Activated CD4-positive, alpha-beta T cell treated with anti-CD3 and anti-CD28 coated beads for 36 hours (primary cell): ENCODE results near the gene TXNDC15. TPM values are rescaled to one million over a fixed set of nuclear protein-coding genes. Genes with fewer than 3 reads are reported as not detected.
"Not testable (repeated sequence)": the region's sequence is repeated elsewhere in the genome, so short reads cannot be mapped to it uniquely, and the experiment has no call there.

Experiments used
- ATAC-seq: fragments of 200-7000 bp; cut with Tn5 transposase; one replicate; pipeline ENCODE4 v1.10.0; 2021; ENCODE audit warnings: mild to moderate bottlenecking, moderate library complexity
- CTCF ChIA-PET: fragments of 350-600 bp; sonication (Branson Sonifier 250); formaldehyde crosslinking; loops from one replicate; lab custom pipeline; 2021; ENCODE audit warnings: antibody characterized with exemption; lab: Charles Lee
- POLR2A ChIA-PET: fragments of 350-600 bp; sonication (Branson Sonifier 250); formaldehyde crosslinking; loops from one replicate; lab custom pipeline; 2021; ENCODE audit warnings: antibody characterized with exemption, inconsistent platforms; lab: Charles Lee
- DNase-seq: peaks from one replicate; pipeline ENCODE4 v3.0.0-alpha.2; 2020
- H3K27ac Mint-ChIP-seq: one replicate; pipeline ENCODE4 v1.8.0; 2021; ENCODE audit warnings: mixed read lengths
- H3K27me3 Mint-ChIP-seq: one replicate; pipeline ENCODE4 v1.8.0; 2021; ENCODE audit warnings: mixed read lengths
- H3K36me3 Mint-ChIP-seq: one replicate; pipeline ENCODE4 v1.8.0; 2021; ENCODE audit warnings: low read depth, mixed read lengths
- H3K4me1 Mint-ChIP-seq: one replicate; pipeline ENCODE4 v1.8.0; 2021; ENCODE audit warnings: mixed read lengths
- H3K4me3 Mint-ChIP-seq: one replicate; pipeline ENCODE4 v1.8.0; 2021; ENCODE audit warnings: mild to moderate bottlenecking, moderate library complexity, mixed read lengths
- H3K9me3 Mint-ChIP-seq: one replicate; pipeline ENCODE4 v1.8.0; 2021; ENCODE audit warnings: low read depth, mixed read lengths
- intact Hi-C, 2 experiments: fragments of 100-400 bp; cut with DNase I in 1 of 2; cut with micrococcal nuclease in 1 of 2; formaldehyde crosslinking; loops; one replicate each; pipeline versions ENCODE4 v1.14.2 to v1.15.1; 2022 to 2024; cut with DNase I, micrococcal nuclease
- total RNA-seq, 2 experiments: library from RNA; stranded (reverse); gene quantifications; one replicate each; pipeline ENCODE4 v1.2.3, GENCODE V29; 2021

TXNDC15 gene
- total RNA-seq, 2 experiments from 2014 or later: 16.6 to 29.1 TPM

- ChIA-PET POLR2A (interaction anchor here (0.5 to 1.3 kb wide), 9 partner anchors 13 to 108 kb away, joined by 3 to 13 read pairs (median 4); partner anchors contain the start of genes CAMLG, DDX46, PCBD2 and TXNDC15), CTCF (interaction anchor here (1.0 to 3.5 kb wide), 8 partner anchors 9 to 108 kb away, joined by 3 to 12 read pairs (median 4); partner anchors contain the start of genes CAMLG and PCBD2)
- peak within 1 kb of the TSS; percentile 97 for H3K27ac Mint-ChIP-seq
Measured at GRCh38 chr5:134845852-134846640, 28.1 kb upstream of the TXNDC15 start, which contains the start of gene C5orf24. C5orf24 (plus strand) TSS chr5:134845968; CDS start chr5:134854901, 8,933 bp downstream.

GRCh38 chr5:134846641-134846960 is 27.6 kb upstream of the TXNDC15 start:
- CTCF ChIA-PET: interaction anchor here (1.0 kb wide), 2 partner anchors 8 to 58 kb away, joined by 3 to 6 read pairs; partner anchors contain the start of gene PCBD2
- H3K27me3 Mint-ChIP-seq: no peaks in the 10 kb centered on the region
- peak; percentile 56 for DNase-seq
- peak overlapping the region; percentile 95 for H3K4me3 Mint-ChIP-seq
- POLR2A ChIA-PET: interaction anchor here (1.0 kb wide), 1 partner anchor 58 kb away, joined by 5 read pairs; the partner anchor contains the start of gene PCBD2
- H3K27ac Mint-ChIP-seq: peak overlapping the region; percentile 90
- intact Hi-C loops: loop anchor here (2.0 to 5.0 kb wide), 4 partner anchors 88 to 619 kb away; partner anchors contain the start of genes DDX46 (in 1 of the 2), JADE2 (in 1 of the 2), PPP2CA (in 1 of the 2) and UBE2B (in 1 of the 2)
- ATAC-seq: peak; percentile 4
- peaks cover 35% of the 10 kb centered on the region for H3K4me1 Mint-ChIP-seq
- peaks cover 38% of the 10 kb centered on the region for H3K36me3 Mint-ChIP-seq
- no peaks in the 10 kb centered on the region for H3K9me3 Mint-ChIP-seq

More at GRCh38 chr5:134845852-134846640, 28.1 kb upstream of the TXNDC15 start, which contains the start of gene C5orf24:
- intact Hi-C loops: loop anchor here (1.0 to 5.0 kb wide), 9 partner anchors 28 to 619 kb away; partner anchors contain the start of genes CAMLG (in 2 of the 2), DDX46 (in 2 of the 2), PCBD2 (in 2 of the 2) and TXNDC15 (in 2 of the 2)
- peak within 1 kb of the TSS; percentile 95 for H3K4me3 Mint-ChIP-seq
- no peaks in the 10 kb centered on the region for H3K27me3 Mint-ChIP-seq
- peak; percentile 96 for DNase-seq
- H3K4me1 Mint-ChIP-seq: peaks cover 29% of the 10 kb centered on the region
- H3K36me3 Mint-ChIP-seq: peaks cover 33% of the 10 kb centered on the region
- ATAC-seq: peak; percentile 95
- no peaks in the 10 kb centered on the region for H3K9me3 Mint-ChIP-seq

GRCh38 chr5:134849434-134849933 is 24.7 kb upstream of the TXNDC15 start:
- CTCF ChIA-PET: interaction anchor here (0.8 to 1.6 kb wide), 4 partner anchors 8 to 583 kb away, joined by 3 to 6 read pairs (median 4); partner anchors contain the start of gene PCBD2
- POLR2A ChIA-PET: interaction anchor here (0.5 kb wide), 1 partner anchor 679 kb away, joined by 3 read pairs; no protein-coding TSS in a partner anchor
- Mint-ChIP-seq H3K4me1 (peaks cover 41% of the 10 kb centered on the region), H3K36me3 (peaks cover 47% of the 10 kb centered on the region)
- ATAC-seq, H3K27ac Mint-ChIP-seq, H3K27me3 Mint-ChIP-seq, DNase-seq, H3K9me3 Mint-ChIP-seq, H3K4me3 Mint-ChIP-seq: not testable (repeated sequence)
- intact Hi-C loops: loop anchor here in 1 of 2 experiments (5.0 kb wide), 2 partner anchors 322 to 622 kb away; partner anchors contain the start of genes JADE2 and PPP2CA

GRCh38 chr5:134851307-134851923 is 22.8 kb upstream of the TXNDC15 start:
- Mint-ChIP-seq H3K4me3 (no peak overlapping the region), H3K36me3 (peaks cover 46% of the 10 kb centered on the region), H3K4me1 (peaks cover 36% of the 10 kb centered on the region), H3K27me3 (no peaks in the 10 kb centered on the region), H3K27ac (no peak overlapping the region), H3K9me3 (no peaks in the 10 kb centered on the region)
- DNase-seq (no peak), ATAC-seq (no peak)
- ChIA-PET CTCF (interaction anchor here (0.5 to 2.1 kb wide), 8 partner anchors 9 to 703 kb away, joined by 3 to 8 read pairs (median 4); partner anchors contain the start of genes DDX46 and PCBD2), POLR2A (interaction anchor here (0.5 to 0.7 kb wide), 3 partner anchors 10 to 89 kb away, joined by 3 read pairs; no protein-coding TSS in a partner anchor)
- intact Hi-C loops: no loop called here

GRCh38 chr5:134856465-134856864 is 17.7 kb upstream of the TXNDC15 start:
- intact Hi-C loops, POLR2A ChIA-PET, H3K4me3 Mint-ChIP-seq, H3K27ac Mint-ChIP-seq, DNase-seq, H3K27me3 Mint-ChIP-seq, ATAC-seq, H3K9me3 Mint-ChIP-seq: not testable (repeated sequence)
- CTCF ChIA-PET: interaction anchor here (1.3 kb wide), 1 partner anchor 11 kb away, joined by 3 read pairs; no protein-coding TSS in a partner anchor
- H3K36me3 Mint-ChIP-seq: peaks cover 26% of the 10 kb centered on the region
- H3K4me1 Mint-ChIP-seq: peaks cover 13% of the 10 kb centered on the region

GRCh38 chr5:134857401-134857800 is 16.8 kb upstream of the TXNDC15 start:
- Mint-ChIP-seq H3K4me3 (no peak overlapping the region), H3K4me1 (peaks cover 8% of the 10 kb centered on the region), H3K27ac (no peak overlapping the region), H3K27me3 (no peaks in the 10 kb centered on the region), H3K9me3 (no peaks in the 10 kb centered on the region), H3K36me3 (peaks cover 19% of the 10 kb centered on the region)
- DNase-seq (no peak), ATAC-seq (no peak)
- intact Hi-C loops: no loop called here
- ChIA-PET POLR2A (interaction anchor here (0.6 kb wide), 1 partner anchor 16 kb away, joined by 3 read pairs; the partner anchor contains the start of gene TXNDC15), CTCF (interaction anchor here (1.4 kb wide), 1 partner anchor 8 kb away, joined by 3 read pairs; no protein-coding TSS in a partner anchor)

GRCh38 chr5:134864707-134865106 is 9.5 kb upstream of the TXNDC15 start:
- DNase-seq (no peak), ATAC-seq (no peak)
- Mint-ChIP-seq H3K4me1 (no peaks in the 10 kb centered on the region), H3K27ac (no peak overlapping the region), H3K9me3 (no peaks in the 10 kb centered on the region), H3K27me3 (no peaks in the 10 kb centered on the region), H3K4me3 (no peak overlapping the region), H3K36me3 (no peaks in the 10 kb centered on the region)
- POLR2A ChIA-PET: no interaction called here
- intact Hi-C loops: no loop called here
- CTCF ChIA-PET: interaction anchor here (0.9 to 2.0 kb wide), 2 partner anchors 9 to 13 kb away, joined by 3 to 7 read pairs; no protein-coding TSS in a partner anchor

GRCh38 chr5:134873494-134873893 is 677 bp upstream of the TXNDC15 start:
- peak; percentile 37 for ATAC-seq

GRCh38 chr5:134874831-134875655 is 872 bp downstream of the TXNDC15 start:
- no peaks in the 10 kb centered on the region for H3K27me3 Mint-ChIP-seq
- ATAC-seq (peak; percentile 72), DNase-seq (peak; percentile 64)
- H3K27ac Mint-ChIP-seq: peak overlapping the region; percentile 97
- peak overlapping the region; percentile 88 for H3K4me3 Mint-ChIP-seq
- H3K9me3 Mint-ChIP-seq: no peaks in the 10 kb centered on the region
- H3K4me1 Mint-ChIP-seq: peaks cover 40% of the 10 kb centered on the region
- intact Hi-C loops: loop anchor here (1.0 to 10.0 kb wide), 11 partner anchors 29 to 650 kb away; partner anchors contain the start of genes C5orf24 (in 2 of the 2), CAMLG (in 1 of the 2), DDX46 (in 1 of the 2) and JADE2 (in 1 of the 2)
- peaks cover 12% of the 10 kb centered on the region for H3K36me3 Mint-ChIP-seq
- POLR2A ChIA-PET: no interaction called here
- CTCF ChIA-PET: interaction anchor here (1.0 to 1.4 kb wide), 2 partner anchors 13 to 137 kb away, joined by 3 to 4 read pairs; partner anchors contain the start of gene CAMLG

More at GRCh38 chr5:134873494-134873893, 677 bp upstream of the TXNDC15 start:
- Mint-ChIP-seq H3K9me3 (no peaks in the 10 kb centered on the region), H3K27ac (peak overlapping the region; percentile 97), H3K36me3 (peaks cover 8% of the 10 kb centered on the region), H3K4me1 (peaks cover 35% of the 10 kb centered on the region), H3K27me3 (no peaks in the 10 kb centered on the region), H3K4me3 (peak overlapping the region; percentile 88)
- intact Hi-C loops: loop anchor here in 1 of 2 experiments (10.0 kb wide), 2 partner anchors 349 to 649 kb away; partner anchors contain the start of genes JADE2 and PPP2CA
- DNase-seq: peak; percentile 53
- CTCF ChIA-PET: interaction anchor here (0.8 to 2.2 kb wide), 4 partner anchors 31 to 135 kb away, joined by 3 to 11 read pairs (median 4); partner anchors contain the start of genes CAMLG and PCBD2
- POLR2A ChIA-PET: interaction anchor here (1.0 to 1.2 kb wide), 5 partner anchors 16 to 34 kb away, joined by 3 to 7 read pairs (median 3); partner anchors contain the start of genes C5orf24 and PCBD2
